Aorta (tissue), 5 donors: ENCODE measurements around the gene COBL. TPM values are rescaled to one million over a fixed set of nuclear protein-coding genes. Genes with fewer than 3 reads are reported as not detected.
"Not testable (repeated sequence)": the region's sequence is repeated elsewhere in the genome, so short reads cannot be mapped to it uniquely, and the experiment has no call there.

Source experiments
- ATAC-seq: fragments of 200-7000 bp; cut with Tn5 transposase; one replicate; pipeline ENCODE4 v1.9.1; 2022; ENCODE audit warnings: moderate library complexity; ENCODE audit not compliant: low FRiP score
- DNase-seq, 2 donors: peaks; one replicate each; pipeline ENCODE4 v3.0.0-alpha.2; 2020
- H3K27ac ChIP-seq, 2 donors: one replicate each; pipeline ENCODE4 v1.5.1; 2013; ENCODE audit warnings: low read length in 2 of 2, mild to moderate bottlenecking in 2 of 2, moderate library complexity in 2 of 2, control low read depth in 1 of 2, inconsistent platforms in 1 of 2, low read depth in 1 of 2
- H3K27me3 ChIP-seq, 2 donors: one replicate each; pipeline ENCODE4 v1.6.1; 2013; ENCODE audit warnings: control low read depth in 1 of 2, low read length in 1 of 2, mild to moderate bottlenecking in 1 of 2, moderate library complexity in 1 of 2; ENCODE audit not compliant: insufficient read depth in 2 of 2, control insufficient read depth in 1 of 2
- H3K36me3 ChIP-seq, 2 donors: one replicate each; pipeline ENCODE4 v1.6.1; 2013; ENCODE audit warnings: control low read depth in 1 of 2, low read length in 1 of 2, mild to moderate bottlenecking in 1 of 2; ENCODE audit not compliant: insufficient read depth in 2 of 2, control insufficient read depth in 1 of 2
- H3K4me1 ChIP-seq, 2 donors: one replicate each; pipeline ENCODE4 v1.6.1; 2013; ENCODE audit warnings: low read length in 2 of 2, control low read depth in 1 of 2, mild to moderate bottlenecking in 1 of 2, moderate library complexity in 1 of 2; ENCODE audit not compliant: insufficient read depth in 2 of 2, control insufficient read depth in 1 of 2
- H3K4me3 ChIP-seq, 2 donors: one replicate each; pipeline ENCODE4 v1.5.1; 2013; ENCODE audit warnings: low read length in 2 of 2, control low read depth in 1 of 2, mild to moderate bottlenecking in 1 of 2
- H3K9me3 ChIP-seq: one replicate; pipeline ENCODE4 v1.6.1; 2013; ENCODE audit warnings: mild to moderate bottlenecking, low read length; ENCODE audit not compliant: control insufficient read depth
- WGBS, 2 donors: extraction: QIAGEN DNeasy Blood & Tissue Kit; methylation state at CpG; one replicate each; pipeline ENCODE4 v1.1.7; 2013; 5-methylcytosine and 5-hydroxymethylcytosine counted together
- intact Hi-C, 2 donors: fragments of 100-400 bp; cut with DNase I; formaldehyde crosslinking; loops; one replicate each; pipeline versions ENCODE4 v1.14.2 to v1.15.0; 2022
- polyA plus RNA-seq, 2 donors: library from polyadenylated mRNA; stranded (reverse); fragments of 200-250 nt; gene quantifications; one replicate each; pipeline ENCODE4 v1.2.3, GENCODE V29; 2013
- total RNA-seq, 2 donors: library from RNA; stranded (reverse); fragmentation: NEBNext Ultra II Directional; extraction: Animal tissue kit (Norgen Biotek cat#: 25700); gene quantifications; one replicate each; pipeline ENCODE4 v1.2.1, GENCODE V29; 2021
- donor health status: healthy with polysubstance abuse.
- donor health status: Bipolar disorder and iron deficiency.
- donor health status: DM: no; HTN: no; CAD: no.
- donor health status: DM: no; HTN: no; CAD: no.
- donor health status: DM: yes; HTN: yes; CAD: no.

The COBL gene
- total and polyA plus RNA-seq, 4 donors = 0.31 to 5.3 (median 1.1) TPM

DNA sequence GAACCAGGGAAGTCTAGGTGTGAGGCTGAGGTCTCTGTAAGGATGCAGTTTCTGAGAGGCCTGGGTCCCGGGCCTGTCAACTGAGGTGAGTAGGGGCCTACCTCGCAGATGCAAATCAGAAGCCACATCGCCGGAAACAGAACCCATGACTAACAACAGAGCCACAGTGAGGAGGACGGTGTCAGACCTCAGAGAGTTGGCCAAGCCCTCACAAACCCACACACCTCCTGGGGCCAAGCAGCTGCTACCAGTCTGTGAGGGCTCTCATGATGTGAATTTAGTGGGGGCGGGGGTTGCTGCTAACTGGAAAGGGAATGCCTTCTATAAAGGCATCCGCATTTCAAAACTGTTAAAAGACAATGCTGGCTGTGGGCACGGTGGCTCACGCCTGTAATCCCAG lies 103.0 kb downstream of the COBL start:
- no peak for DNase-seq
- intact Hi-C loops = no loop called here
- Histone ChIP-seq H3K9me3 (no peaks in the 10 kb centered on the region), H3K36me3 (no peaks in the 10 kb centered on the region), H3K4me1 (no peaks in the 10 kb centered on the region), H3K4me3 (no peak overlapping the region), H3K27me3 (no peaks in the 10 kb centered on the region), H3K27ac (no peak overlapping the region)
- WGBS, 2 donors = 90 to 93% methylated on average over 9 of the region's 9 CpGs
- ATAC-seq = no peak

- Histone ChIP-seq H3K4me1 (no peaks in the 10 kb centered on the region), H3K9me3 (no peaks in the 10 kb centered on the region), H3K27ac (no peak overlapping the region), H3K27me3 (no peaks in the 10 kb centered on the region), H3K36me3 (no peaks in the 10 kb centered on the region), H3K4me3 (no peak overlapping the region)
- intact Hi-C loops = no loop called here
- no peak for ATAC-seq
- no peak for DNase-seq
- 80% methylated on average over 3 of the region's 3 CpGs for WGBS, 2 donors
Measured at GRCh38 chr7:51210766-51211165, 105.8 kb downstream of the COBL start.

GRCh38 chr7:51209426-51209825 lies 107.2 kb downstream of the COBL start:
- no peaks in the 10 kb centered on the region for H3K36me3 ChIP-seq
- intact Hi-C loops = no loop called here
- no peak for DNase-seq
- no peak overlapping the region for H3K27ac ChIP-seq
- no peak for ATAC-seq
- no peaks in the 10 kb centered on the region for H3K4me1 ChIP-seq
- no peaks in the 10 kb centered on the region for H3K9me3 ChIP-seq
- no peak overlapping the region for H3K4me3 ChIP-seq
- WGBS, 2 donors = 83 to 88% methylated on average over 6 of the region's 6 CpGs
- no peaks in the 10 kb centered on the region for H3K27me3 ChIP-seq

DNA sequence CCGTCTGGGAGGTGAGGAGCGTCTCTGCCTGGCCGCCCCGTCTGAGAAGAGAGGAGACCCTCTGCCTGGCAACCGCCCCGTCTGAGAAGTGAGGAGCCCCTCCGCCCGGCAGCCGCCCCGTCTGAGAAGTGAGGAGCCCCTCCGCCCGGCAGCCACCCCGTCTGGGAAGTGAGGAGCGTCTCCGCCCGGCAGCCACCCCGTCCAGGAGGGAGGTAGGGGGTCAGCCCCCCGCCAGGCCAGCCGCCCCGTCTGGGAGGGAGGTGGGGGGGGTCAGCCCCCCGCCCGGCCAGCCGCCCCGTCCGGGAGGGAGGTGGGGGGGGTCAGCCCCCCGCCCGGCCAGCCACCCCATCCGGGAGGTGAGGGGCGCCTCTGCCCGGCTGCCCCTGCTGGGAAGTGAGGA lies 108.5 kb downstream of the COBL start:
- not testable (repeated sequence) for H3K27ac ChIP-seq, H3K36me3 ChIP-seq
- 88 to 95% methylated on average over 9 to 30 of the region's 30 CpGs for WGBS, 2 donors

DNA sequence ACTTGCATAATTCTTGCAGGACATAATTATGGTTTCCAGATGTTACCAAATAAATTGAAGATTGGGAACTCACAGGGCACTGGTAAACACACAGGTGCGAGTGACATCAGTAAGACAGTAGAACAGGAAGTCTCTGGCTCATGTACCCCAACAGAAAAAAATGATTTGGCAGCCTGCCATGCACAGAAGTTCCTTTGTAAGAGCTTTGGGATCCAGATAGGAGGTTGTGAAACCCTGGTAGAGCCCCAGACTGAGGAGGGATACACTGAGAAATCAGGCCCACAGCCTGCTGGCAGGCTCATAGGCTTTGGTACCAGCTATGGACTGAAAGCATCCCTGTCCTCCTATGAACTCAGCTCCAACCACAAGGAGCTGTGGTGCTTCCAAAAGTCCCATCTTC lies 118.0 kb downstream of the COBL start:
- Histone ChIP-seq H3K27ac (no peak overlapping the region), H3K27me3 (no peaks in the 10 kb centered on the region), H3K9me3 (peaks cover 4% of the 10 kb centered on the region), H3K4me3 (no peak overlapping the region), H3K36me3 (no peaks in the 10 kb centered on the region), H3K4me1 (no peaks in the 10 kb centered on the region)
- intact Hi-C loops = no loop called here
- no peak for DNase-seq
- WGBS, 2 donors = 68 to 70% methylated on average over 1 of the region's 1 CpG
- ATAC-seq = no peak

More for the DNA sequence above, 108.5 kb downstream of the COBL start:
- H3K4me1 ChIP-seq, ATAC-seq, H3K4me3 ChIP-seq, intact Hi-C loops, H3K27me3 ChIP-seq, DNase-seq, H3K9me3 ChIP-seq: not testable (repeated sequence)

DNA sequence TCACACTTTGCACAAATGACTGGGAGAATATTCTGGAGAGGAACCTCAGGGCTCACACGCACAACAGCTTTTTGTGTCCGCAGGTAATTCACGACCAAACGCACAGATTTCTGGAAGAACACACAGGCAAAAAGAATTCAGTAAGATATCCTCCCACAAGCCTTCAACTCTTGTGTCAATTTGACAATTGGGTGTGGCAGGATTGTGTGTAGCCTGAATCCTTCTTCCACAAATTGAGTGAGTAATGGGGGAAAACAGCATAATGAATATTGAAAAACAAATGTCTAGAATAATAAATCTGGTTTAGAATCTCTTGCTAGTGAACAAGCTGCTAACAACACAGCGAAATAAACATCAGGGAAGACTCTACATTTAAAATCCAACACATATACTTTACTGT lies 125.6 kb downstream of the COBL start:
- H3K4me3 ChIP-seq = no peak overlapping the region
- no peaks in the 10 kb centered on the region for H3K4me1 ChIP-seq
- 88 to 91% methylated on average over 5 of the region's 5 CpGs for WGBS, 2 donors
- intact Hi-C loops = no loop called here
- H3K36me3 ChIP-seq = no peaks in the 10 kb centered on the region
- ATAC-seq = no peak
- no peaks in the 10 kb centered on the region for H3K27me3 ChIP-seq
- no peak overlapping the region for H3K27ac ChIP-seq
- no peak for DNase-seq
- H3K9me3 ChIP-seq = no peaks in the 10 kb centered on the region

GRCh38 chr7:51189777-51190176 lies 126.8 kb downstream of the COBL start:
- DNase-seq (no peak), ATAC-seq (no peak)
- intact Hi-C loops = no loop called here
- no peaks in the 10 kb centered on the region for H3K36me3 ChIP-seq
- H3K27ac ChIP-seq = no peak overlapping the region
- H3K9me3 ChIP-seq = no peaks in the 10 kb centered on the region
- no peaks in the 10 kb centered on the region for H3K4me1 ChIP-seq
- WGBS, 2 donors = 71 to 97% methylated on average over 2 of the region's 2 CpGs
- no peak overlapping the region for H3K4me3 ChIP-seq
- H3K27me3 ChIP-seq = no peaks in the 10 kb centered on the region

DNA sequence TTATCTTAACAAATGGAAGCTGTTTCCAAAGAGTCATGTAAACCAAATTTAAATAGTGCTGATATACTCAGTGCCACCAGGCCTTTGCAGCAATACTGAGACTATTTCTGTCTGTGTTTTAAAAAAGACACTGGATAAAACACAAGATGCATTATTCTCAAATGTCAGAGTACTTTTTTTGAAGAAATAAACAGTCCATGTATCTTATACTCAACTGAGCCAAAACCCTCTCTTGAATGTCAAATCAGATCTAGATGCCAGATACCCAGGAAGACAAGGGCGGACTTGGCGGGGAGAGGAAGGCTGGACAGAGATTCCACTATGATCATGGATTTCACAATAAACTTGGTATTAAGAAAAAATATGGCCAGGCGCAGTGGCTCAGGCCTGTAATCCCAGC lies 127.6 kb downstream of the COBL start:
- no peak for DNase-seq
- Histone ChIP-seq H3K27me3 (no peaks in the 10 kb centered on the region), H3K4me1 (no peaks in the 10 kb centered on the region), H3K4me3 (no peak overlapping the region), H3K9me3 (no peaks in the 10 kb centered on the region), H3K27ac (no peak overlapping the region), H3K36me3 (no peaks in the 10 kb centered on the region)
- intact Hi-C loops = no loop called here
- WGBS, 2 donors = 96% methylated on average over 3 of the region's 3 CpGs
- ATAC-seq = no peak

- no peak for DNase-seq
- Histone ChIP-seq H3K4me1 (no peaks in the 10 kb centered on the region), H3K27ac (no peak overlapping the region), H3K4me3 (no peak overlapping the region), H3K9me3 (no peaks in the 10 kb centered on the region), H3K27me3 (no peaks in the 10 kb centered on the region), H3K36me3 (no peaks in the 10 kb centered on the region)
- no peak for ATAC-seq
- intact Hi-C loops = no loop called here
- 28 to 33% methylated on average over 6 of the region's 6 CpGs for WGBS, 2 donors
Measured at GRCh38 chr7:51187941-51188340, 128.7 kb downstream of the COBL start.
